BLaER1 (cell line): ENCODE measurements around the gene CDHR5.
A peak's percentile ranks its signal among the peaks of the same experiment; 100 is the strongest.

Source experiments
- H3K27ac ChIP-seq: shearing (Covaris generic); formaldehyde crosslinking; 2 replicates; pipeline ENCODE4 v1.8.1; 2022
- H3K27me3 ChIP-seq: shearing (Covaris generic); formaldehyde crosslinking; 2 replicates; pipeline ENCODE4 v1.8.1; 2022
- H3K36me3 ChIP-seq: shearing (Covaris generic); formaldehyde crosslinking; 2 replicates; pipeline ENCODE4 v1.8.1; 2022
- H3K4me1 ChIP-seq: shearing (Covaris generic); formaldehyde crosslinking; 2 replicates; pipeline ENCODE4 v1.8.1; 2022
- H3K4me2 ChIP-seq: shearing (Covaris generic); formaldehyde crosslinking; 2 replicates; pipeline ENCODE4 v1.8.1; 2022
- H3K4me3 ChIP-seq: shearing (Covaris generic); formaldehyde crosslinking; 2 replicates; pipeline ENCODE4 v1.8.1; 2022
- H3K9ac ChIP-seq: shearing (Covaris generic); formaldehyde crosslinking; 2 replicates; pipeline ENCODE4 v1.8.1; 2022
- H3K9me3 ChIP-seq: shearing (Covaris generic); formaldehyde crosslinking; 2 replicates; pipeline ENCODE4 v1.8.1; 2022
- H4K20me1 ChIP-seq: shearing (Covaris generic); formaldehyde crosslinking; 2 replicates; pipeline ENCODE4 v1.8.1; 2022
- Cebpa-rat ChIP-seq: shearing (Covaris generic); IDR thresholded peaks from 2 replicates; pipeline ENCODE4 v1.8.1; 2022

The CDHR5 gene

GRCh38 chr11:646214-646613, 21.5 kb upstream of the CDHR5 start:
- peaks cover 62% of the 10 kb centered on the region for H4K20me1 ChIP-seq
- H3K4me2 ChIP-seq = peak overlapping the region; percentile 82
- TF ChIP-seq Cebpa-rat = no peak
- H3K9ac ChIP-seq = no peak overlapping the region
- H3K27me3 ChIP-seq = peaks cover 11% of the 10 kb centered on the region
- H3K36me3 ChIP-seq = peaks cover 80% of the 10 kb centered on the region
- peaks cover 46% of the 10 kb centered on the region for H3K4me1 ChIP-seq
- 0 out of 2 replicates have a peak overlapping the region, but pooled peaks have one; percentile 22 for H3K27ac ChIP-seq
- no peak overlapping the region for H3K4me3 ChIP-seq
- no peaks in the 10 kb centered on the region for H3K9me3 ChIP-seq

GRCh38 chr11:645536-645935, 20.8 kb upstream of the CDHR5 start:
- peaks cover 69% of the 10 kb centered on the region for H4K20me1 ChIP-seq
- H3K4me2 ChIP-seq = peak overlapping the region; percentile 82
- peaks cover 77% of the 10 kb centered on the region for H3K36me3 ChIP-seq
- TF ChIP-seq Cebpa-rat = no peak
- 0 out of 2 replicates have a peak overlapping the region, but pooled peaks have one; percentile 9 for H3K27ac ChIP-seq
- peaks cover 17% of the 10 kb centered on the region for H3K27me3 ChIP-seq
- no peaks in the 10 kb centered on the region for H3K9me3 ChIP-seq
- H3K4me3 ChIP-seq = no peak overlapping the region
- peaks cover 53% of the 10 kb centered on the region for H3K4me1 ChIP-seq
- H3K9ac ChIP-seq = no peak overlapping the region

- no peak overlapping the region for H3K4me2 ChIP-seq
- H3K27me3 ChIP-seq = peaks cover 32% of the 10 kb centered on the region
- TF ChIP-seq Cebpa-rat = no peak
- peaks cover 64% of the 10 kb centered on the region for H3K36me3 ChIP-seq
- H3K9me3 ChIP-seq = no peaks in the 10 kb centered on the region
- H3K9ac ChIP-seq = no peak overlapping the region
- H3K4me1 ChIP-seq = peaks cover 62% of the 10 kb centered on the region
- peaks cover 83% of the 10 kb centered on the region for H4K20me1 ChIP-seq
- no peak overlapping the region for H3K27ac ChIP-seq
- H3K4me3 ChIP-seq = no peak overlapping the region
Observed at GRCh38 chr11:643849-644738, 19.3 kb upstream of the CDHR5 start.

- Histone ChIP-seq H3K4me3 (no peak overlapping the region), H3K4me1 (peaks cover 66% of the 10 kb centered on the region), H3K4me2 (no peak overlapping the region), H3K9me3 (no peaks in the 10 kb centered on the region), H3K36me3 (peaks cover 64% of the 10 kb centered on the region), H3K9ac (no peak overlapping the region), H3K27ac (no peak overlapping the region), H4K20me1 (peaks cover 90% of the 10 kb centered on the region), H3K27me3 (peaks cover 39% of the 10 kb centered on the region)
- TF ChIP-seq Cebpa-rat = no peak
Observed at GRCh38 chr11:643366-643765, 18.6 kb upstream of the CDHR5 start.

- Histone ChIP-seq H3K9me3 (no peaks in the 10 kb centered on the region), H3K4me1 (peaks cover 59% of the 10 kb centered on the region), H3K9ac (no peak overlapping the region), H3K27ac (no peak overlapping the region), H4K20me1 (peaks cover 97% of the 10 kb centered on the region), H3K4me3 (no peak overlapping the region), H3K27me3 (peaks cover 54% of the 10 kb centered on the region), H3K4me2 (no peak overlapping the region), H3K36me3 (peaks cover 63% of the 10 kb centered on the region)
- TF ChIP-seq Cebpa-rat = no peak
Observed at GRCh38 chr11:641806-642370, 17.1 kb upstream of the CDHR5 start.

GRCh38 chr11:640021-640706, 15.4 kb upstream of the CDHR5 start:
- Histone ChIP-seq H3K4me2 (peak overlapping the region; percentile 89), H3K9ac (no peak overlapping the region), H4K20me1 (peaks cover 95% of the 10 kb centered on the region), H3K4me1 (peaks cover 42% of the 10 kb centered on the region), H3K27ac (no peak overlapping the region), H3K36me3 (peaks cover 56% of the 10 kb centered on the region), H3K4me3 (peak overlapping the region; percentile 37; the same call in 1 of the 2 replicates), H3K27me3 (peaks cover 62% of the 10 kb centered on the region), H3K9me3 (no peaks in the 10 kb centered on the region)
- no peak for TF ChIP-seq Cebpa-rat

GRCh38 chr11:639332-639955, 14.7 kb upstream of the CDHR5 start:
- Histone ChIP-seq H3K4me2 (peak overlapping the region; percentile 89), H3K4me1 (peaks cover 40% of the 10 kb centered on the region), H3K27ac (no peak overlapping the region), H4K20me1 (peaks cover 95% of the 10 kb centered on the region), H3K9me3 (no peaks in the 10 kb centered on the region), H3K9ac (no peak overlapping the region), H3K36me3 (peaks cover 52% of the 10 kb centered on the region), H3K4me3 (no peak overlapping the region), H3K27me3 (peaks cover 62% of the 10 kb centered on the region)
- TF ChIP-seq Cebpa-rat = no peak

GRCh38 chr11:638631-639331, 14.0 kb upstream of the CDHR5 start:
- Histone ChIP-seq H4K20me1 (peaks cover 94% of the 10 kb centered on the region), H3K4me2 (peak overlapping the region; percentile 89), H3K4me3 (no peak overlapping the region), H3K27me3 (peaks cover 62% of the 10 kb centered on the region), H3K27ac (no peak overlapping the region), H3K9ac (no peak overlapping the region), H3K4me1 (peaks cover 44% of the 10 kb centered on the region), H3K36me3 (peaks cover 46% of the 10 kb centered on the region), H3K9me3 (no peaks in the 10 kb centered on the region)
- no peak for TF ChIP-seq Cebpa-rat
